Vagina (tissue), 2 donors: ENCODE results near the gene SOWAHA.

Experiments used
- POLR2A ChIP-seq, 2 donors: fragments of 450-650 bp; IDR thresholded peaks; one replicate each; pipeline ENCODE4 v1.6.1; 2017; ENCODE audit warnings: antibody characterized with exemption in 2 of 2, mild to moderate bottlenecking in 2 of 2, moderate library complexity in 2 of 2
- TF ChIP-seq, protein P1 (sequence below), 3 experiments: fragments of 450-650 bp in 2 of 3; fragments of 200-600 bp in 1 of 3; sonication (generic) in 1 of 3; IDR thresholded peaks; one replicate each; pipeline ENCODE4 v1.5.1; 2017 to 2019; ENCODE audit warnings: antibody characterized with exemption in 3 of 3, mild to moderate bottlenecking in 2 of 3, moderate library complexity in 2 of 3

GRCh38 chr5:132779961-132780360 lies 33.1 kb upstream of the SOWAHA start:
- TF ChIP-seq, protein P1, sequence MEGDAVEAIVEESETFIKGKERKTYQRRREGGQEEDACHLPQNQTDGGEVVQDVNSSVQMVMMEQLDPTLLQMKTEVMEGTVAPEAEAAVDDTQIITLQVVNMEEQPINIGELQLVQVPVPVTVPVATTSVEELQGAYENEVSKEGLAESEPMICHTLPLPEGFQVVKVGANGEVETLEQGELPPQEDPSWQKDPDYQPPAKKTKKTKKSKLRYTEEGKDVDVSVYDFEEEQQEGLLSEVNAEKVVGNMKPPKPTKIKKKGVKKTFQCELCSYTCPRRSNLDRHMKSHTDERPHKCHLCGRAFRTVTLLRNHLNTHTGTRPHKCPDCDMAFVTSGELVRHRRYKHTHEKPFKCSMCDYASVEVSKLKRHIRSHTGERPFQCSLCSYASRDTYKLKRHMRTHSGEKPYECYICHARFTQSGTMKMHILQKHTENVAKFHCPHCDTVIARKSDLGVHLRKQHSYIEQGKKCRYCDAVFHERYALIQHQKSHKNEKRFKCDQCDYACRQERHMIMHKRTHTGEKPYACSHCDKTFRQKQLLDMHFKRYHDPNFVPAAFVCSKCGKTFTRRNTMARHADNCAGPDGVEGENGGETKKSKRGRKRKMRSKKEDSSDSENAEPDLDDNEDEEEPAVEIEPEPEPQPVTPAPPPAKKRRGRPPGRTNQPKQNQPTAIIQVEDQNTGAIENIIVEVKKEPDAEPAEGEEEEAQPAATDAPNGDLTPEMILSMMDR (IDR thresholded peaks at IDR 0.05): no peak
- no peak for TF ChIP-seq POLR2A (IDR thresholded peaks at IDR 0.05)
